Neuron (in vitro differentiated cells): ENCODE data around the gene SLC22A1.
"Not testable (repeated sequence)": the region's sequence is repeated elsewhere in the genome, so short reads cannot be mapped to it uniquely, and the experiment has no call there.

Experiments
- H2AFZ ChIP-seq: one replicate; pipeline ENCODE4 v1.6.1; 2013; ENCODE audit warnings: low read depth, mild to moderate bottlenecking, inconsistent platforms, low read length, moderate library complexity
- H3K27me3 ChIP-seq: one replicate; pipeline ENCODE4 v1.6.1; 2013; ENCODE audit warnings: low read length; ENCODE audit not compliant: insufficient read depth
- H3K36me3 ChIP-seq: one replicate; pipeline ENCODE4 v1.6.1; 2013; ENCODE audit warnings: low read length; ENCODE audit not compliant: insufficient read depth
- H3K4me1 ChIP-seq: one replicate; pipeline ENCODE4 v1.6.1; 2013; ENCODE audit warnings: low read length; ENCODE audit not compliant: insufficient read depth
- H3K4me3 ChIP-seq: 2 replicates; pipeline ENCODE4 v1.5.1; 2013; ENCODE audit warnings: mild to moderate bottlenecking, low read length, moderate library complexity
- H3K9me3 ChIP-seq: one replicate; pipeline ENCODE4 v1.6.1; 2013; ENCODE audit warnings: low read length

SLC22A1 gene

DNA sequence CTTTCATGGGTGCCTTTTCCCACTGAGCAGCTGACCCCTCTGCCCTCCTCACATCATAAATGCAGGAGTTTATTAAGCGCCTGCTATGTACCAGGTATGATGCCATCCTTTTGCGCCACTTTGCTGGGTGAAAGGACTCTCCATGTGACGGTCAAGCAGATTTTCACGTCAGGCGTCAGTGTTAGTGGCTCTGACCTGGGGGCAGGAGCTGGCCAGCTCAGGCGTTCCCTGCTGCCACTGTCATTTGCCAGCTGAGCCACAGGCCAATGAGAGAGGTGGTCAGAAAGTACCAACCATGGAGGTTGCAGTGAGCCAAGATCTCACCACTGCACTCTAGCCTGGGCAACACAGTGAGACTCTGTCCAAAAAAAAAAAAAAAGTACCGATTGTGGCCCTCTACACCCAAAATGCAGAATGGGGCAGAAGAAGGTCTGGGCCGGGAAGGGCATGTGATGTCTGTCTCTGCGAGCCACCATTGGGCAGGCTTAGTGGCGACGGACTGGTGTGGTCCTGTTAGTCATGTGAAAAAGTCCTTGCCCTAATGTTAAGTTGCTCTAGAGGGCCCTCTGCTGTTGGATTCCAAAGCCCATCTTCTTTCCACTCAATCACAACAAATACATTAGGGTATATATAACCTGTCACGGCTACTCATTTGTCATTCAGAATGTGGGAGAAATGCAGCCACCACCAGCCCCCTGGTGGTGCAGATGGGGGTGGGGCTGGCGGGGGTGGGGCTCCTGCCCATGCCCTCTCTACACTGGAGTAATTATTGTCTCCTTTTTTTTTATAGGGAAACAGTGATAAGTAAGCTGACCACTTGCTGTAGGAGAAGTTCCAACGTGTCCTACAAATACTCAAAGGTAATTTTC, 18.4 kb upstream of the SLC22A1 start:
- peaks cover 69% of the 10 kb centered on the region for H3K36me3 ChIP-seq
- H3K4me1 ChIP-seq: no peaks in the 10 kb centered on the region
- H2AFZ ChIP-seq: no peak overlapping the region
- H3K4me3 ChIP-seq: no peak overlapping the region
- H3K27me3 ChIP-seq: no peaks in the 10 kb centered on the region
- no peaks in the 10 kb centered on the region for H3K9me3 ChIP-seq

DNA sequence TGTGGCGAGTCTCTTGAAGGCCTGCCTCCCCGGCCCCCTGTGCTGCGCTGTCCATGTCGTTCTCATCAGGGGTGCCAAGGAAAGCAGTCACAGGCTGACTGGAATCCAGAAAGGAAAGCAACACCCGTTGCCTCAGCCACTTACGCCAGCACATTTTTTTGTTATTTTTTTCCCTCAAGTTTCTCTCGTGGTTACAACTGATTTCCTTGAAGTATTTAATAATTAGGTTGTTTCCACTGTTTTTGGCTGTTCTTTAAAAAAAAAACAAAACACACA, 17.9 kb upstream of the SLC22A1 start:
- Histone ChIP-seq H3K4me3 (no peak overlapping the region), H3K36me3 (peaks cover 63% of the 10 kb centered on the region), H3K9me3 (no peaks in the 10 kb centered on the region), H2AFZ (no peak overlapping the region), H3K4me1 (no peaks in the 10 kb centered on the region), H3K27me3 (no peaks in the 10 kb centered on the region)

DNA sequence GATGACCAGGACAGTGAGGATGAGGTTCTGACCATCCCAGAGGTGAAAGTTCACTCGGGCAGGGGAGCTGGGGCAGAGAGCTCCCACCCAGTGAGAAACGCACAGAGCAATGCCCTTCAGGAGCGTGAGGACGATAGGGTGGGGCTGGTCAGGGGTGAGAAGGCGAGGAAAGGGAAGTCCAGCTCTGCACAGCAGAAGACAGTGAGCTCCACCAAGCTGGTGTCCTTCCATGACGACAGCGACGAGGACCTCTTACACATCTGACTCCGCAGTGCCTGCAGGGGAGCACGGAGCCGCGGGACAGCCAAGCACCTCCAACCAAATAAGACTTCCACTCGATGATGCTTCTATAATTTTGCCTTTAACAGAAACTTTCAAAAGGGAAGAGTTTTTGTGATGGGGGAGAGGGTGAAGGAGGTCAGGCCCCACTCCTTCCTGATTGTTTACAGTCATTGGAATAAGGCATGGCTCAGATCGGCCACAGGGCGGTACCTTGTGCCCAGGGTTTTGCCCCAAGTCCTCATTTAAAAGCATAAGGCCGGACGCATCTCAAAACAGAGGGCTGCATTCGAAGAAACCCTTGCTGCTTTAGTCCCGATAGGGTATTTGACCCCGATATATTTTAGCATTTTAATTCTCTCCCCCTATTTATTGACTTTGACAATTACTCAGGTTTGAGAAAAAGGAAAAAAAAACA, 16.6 kb upstream of the SLC22A1 start:
- Histone ChIP-seq H3K36me3 (peaks cover 64% of the 10 kb centered on the region), H2AFZ (no peak overlapping the region), H3K4me3 (no peak overlapping the region)

DNA sequence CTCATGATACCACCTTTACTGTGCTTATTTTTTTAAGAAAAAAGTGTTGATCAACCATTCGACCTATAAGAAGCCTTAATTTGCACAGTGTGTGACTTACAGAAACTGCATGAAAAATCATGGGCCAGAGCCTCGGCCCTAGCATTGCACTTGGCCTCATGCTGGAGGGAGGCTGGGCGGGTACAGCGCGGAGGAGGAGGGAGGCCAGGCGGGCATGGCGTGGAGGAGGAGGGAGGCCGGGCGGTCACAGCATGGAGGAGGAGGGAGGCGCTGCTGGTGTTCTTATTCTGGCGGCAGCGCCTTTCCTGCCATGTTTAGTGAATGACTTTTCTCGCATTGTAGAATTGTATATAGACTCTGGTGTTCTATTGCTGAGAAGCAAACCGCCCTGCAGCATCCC, 15.6 kb upstream of the SLC22A1 start:
- H3K4me3 ChIP-seq: no peak overlapping the region
- peaks cover 62% of the 10 kb centered on the region for H3K36me3 ChIP-seq

More for the DNA sequence above, 16.6 kb upstream of the SLC22A1 start:
- H3K27me3 ChIP-seq: no peaks in the 10 kb centered on the region
- no peaks in the 10 kb centered on the region for H3K9me3 ChIP-seq
- no peaks in the 10 kb centered on the region for H3K4me1 ChIP-seq

DNA sequence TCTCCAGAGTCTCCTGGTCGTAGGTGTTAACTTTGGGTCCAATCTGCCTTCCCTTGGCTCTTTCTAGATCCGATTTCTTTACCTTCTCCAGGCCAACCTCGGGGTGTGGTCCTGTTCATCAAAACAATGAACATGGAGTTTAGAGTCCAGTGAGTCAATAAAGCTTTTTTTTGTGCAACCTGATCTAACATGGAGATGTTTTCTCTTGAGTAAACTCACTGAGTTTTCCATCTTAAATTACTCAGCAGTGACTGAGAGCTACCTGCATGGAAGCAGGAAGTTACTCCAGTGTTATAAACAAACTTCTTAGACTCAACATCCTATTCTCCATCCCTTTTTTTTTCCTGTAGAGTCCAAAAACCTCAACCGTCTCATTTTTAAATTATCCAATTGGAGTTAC, 14.9 kb upstream of the SLC22A1 start:
- H3K4me1 ChIP-seq: peaks cover 13% of the 10 kb centered on the region
- H3K36me3 ChIP-seq: peaks cover 56% of the 10 kb centered on the region
- no peaks in the 10 kb centered on the region for H3K9me3 ChIP-seq
- H3K4me3 ChIP-seq: no peak overlapping the region
- H2AFZ ChIP-seq: no peak overlapping the region
- H3K27me3 ChIP-seq: no peaks in the 10 kb centered on the region

More for the DNA sequence above, 15.6 kb upstream of the SLC22A1 start:
- no peaks in the 10 kb centered on the region for H3K27me3 ChIP-seq
- no peaks in the 10 kb centered on the region for H3K9me3 ChIP-seq
- no peak overlapping the region for H2AFZ ChIP-seq
- H3K4me1 ChIP-seq: peaks cover 6% of the 10 kb centered on the region

DNA sequence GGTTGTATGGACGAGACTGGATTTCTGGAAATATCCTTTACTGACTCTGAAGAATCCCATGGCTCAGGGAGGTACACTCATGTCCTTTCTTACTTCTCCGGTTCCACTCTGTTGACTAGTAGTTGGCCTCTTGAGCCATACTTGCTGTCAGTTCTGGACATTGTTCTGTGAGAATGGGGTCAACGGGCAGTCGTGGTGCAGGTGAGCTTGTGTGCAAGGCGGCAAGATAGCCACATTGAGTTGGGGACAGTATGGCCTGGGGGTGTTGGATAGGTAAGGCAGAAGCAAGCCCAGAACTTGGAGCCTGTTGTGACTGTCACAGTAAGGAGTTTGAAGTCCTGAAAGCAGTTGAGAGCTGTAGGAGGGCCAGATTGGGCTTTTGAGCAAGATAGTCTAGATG, 13.5 kb upstream of the SLC22A1 start:
- Histone ChIP-seq H3K4me1 (peaks cover 19% of the 10 kb centered on the region), H3K27me3 (no peaks in the 10 kb centered on the region), H3K36me3 (peaks cover 43% of the 10 kb centered on the region), H3K4me3 (no peak overlapping the region), H2AFZ (no peak overlapping the region), H3K9me3 (no peaks in the 10 kb centered on the region)

DNA sequence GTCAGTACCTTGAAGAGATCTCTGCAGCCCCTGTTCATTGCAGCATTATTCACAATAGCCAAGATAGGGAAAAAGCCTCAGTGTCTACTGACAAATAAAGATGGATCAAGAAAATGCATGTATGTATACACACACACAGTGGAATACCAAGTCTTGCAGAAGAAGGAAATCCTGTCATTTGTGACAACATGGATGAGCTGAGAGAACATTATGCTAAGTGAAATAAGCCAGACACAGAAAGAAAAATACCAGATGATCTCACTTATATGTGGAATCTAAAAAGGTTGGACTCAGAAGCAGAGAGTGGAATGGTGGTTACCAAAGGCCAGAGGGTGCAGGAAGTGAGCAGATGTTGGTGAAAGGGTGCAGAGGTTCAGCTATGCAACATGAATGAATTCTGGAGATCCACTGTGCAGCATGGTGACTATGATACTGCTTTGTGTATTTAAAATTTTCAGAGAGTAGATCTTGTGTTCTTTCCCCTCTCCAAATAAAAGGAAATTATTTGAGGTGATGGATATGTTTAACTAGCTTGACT, 11.0 kb upstream of the SLC22A1 start:
- Histone ChIP-seq H3K9me3 (no peaks in the 10 kb centered on the region), H3K4me3 (no peak overlapping the region), H3K4me1 (peaks cover 19% of the 10 kb centered on the region), H3K27me3 (no peaks in the 10 kb centered on the region), H2AFZ (no peak overlapping the region), H3K36me3 (peaks cover 20% of the 10 kb centered on the region)

DNA sequence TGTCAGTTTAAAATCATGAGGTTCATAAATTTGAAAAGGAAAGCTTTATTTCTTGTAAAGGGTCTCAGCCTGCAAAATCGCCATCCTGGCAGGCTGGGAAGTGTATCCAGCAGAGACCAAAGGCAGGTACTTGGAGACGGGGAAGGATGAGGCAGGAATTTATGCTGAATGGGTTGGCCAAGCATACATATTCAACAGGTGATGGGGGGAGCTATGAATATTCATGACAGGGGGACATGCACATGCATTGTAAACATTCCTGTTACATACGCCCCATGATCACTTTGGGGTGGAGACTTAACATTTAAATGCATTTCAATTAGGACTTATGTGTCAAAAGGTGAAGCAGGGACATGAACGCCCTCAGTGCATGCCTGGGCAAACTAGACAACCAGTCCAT, 9.8 kb upstream of the SLC22A1 start:
- no peak overlapping the region for H3K4me3 ChIP-seq
- H3K36me3 ChIP-seq: peaks cover 9% of the 10 kb centered on the region
- H2AFZ ChIP-seq: no peak overlapping the region
- H3K9me3 ChIP-seq: peaks cover 4% of the 10 kb centered on the region
- H3K27me3 ChIP-seq: no peaks in the 10 kb centered on the region
- H3K4me1 ChIP-seq: peaks cover 19% of the 10 kb centered on the region

DNA sequence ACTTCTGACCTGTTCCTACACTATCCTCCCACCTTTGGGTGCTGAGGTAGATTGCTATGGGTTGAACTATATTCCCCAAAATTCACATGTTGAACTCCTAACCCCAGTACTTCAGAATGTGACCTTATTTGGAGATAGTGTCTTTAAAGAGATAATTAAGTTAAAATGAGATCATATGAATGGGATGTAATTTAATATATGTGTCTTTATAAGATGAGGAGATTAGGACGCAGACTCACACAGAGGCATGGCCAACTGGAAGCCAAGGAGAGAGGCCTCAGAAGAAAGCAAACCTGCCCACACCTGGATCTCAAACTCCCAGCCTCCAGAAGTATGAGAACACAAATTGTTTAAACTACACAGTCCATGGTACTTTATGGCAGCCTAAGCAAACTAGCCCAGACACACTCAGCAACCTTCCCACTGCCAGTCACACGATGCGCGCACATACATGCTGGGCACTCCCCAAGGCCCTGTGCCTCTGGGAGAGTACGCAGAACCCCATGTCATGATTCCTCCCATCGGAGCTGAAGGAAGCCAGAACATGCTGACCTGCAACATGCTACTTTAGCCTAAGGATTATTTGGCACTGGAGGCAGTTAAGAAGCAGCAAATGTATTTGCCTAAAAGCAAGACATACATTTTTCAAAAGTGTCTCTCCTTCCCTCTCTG, 8.9 kb upstream of the SLC22A1 start:
- H2AFZ ChIP-seq: no peak overlapping the region
- H3K27me3 ChIP-seq: no peaks in the 10 kb centered on the region

DNA sequence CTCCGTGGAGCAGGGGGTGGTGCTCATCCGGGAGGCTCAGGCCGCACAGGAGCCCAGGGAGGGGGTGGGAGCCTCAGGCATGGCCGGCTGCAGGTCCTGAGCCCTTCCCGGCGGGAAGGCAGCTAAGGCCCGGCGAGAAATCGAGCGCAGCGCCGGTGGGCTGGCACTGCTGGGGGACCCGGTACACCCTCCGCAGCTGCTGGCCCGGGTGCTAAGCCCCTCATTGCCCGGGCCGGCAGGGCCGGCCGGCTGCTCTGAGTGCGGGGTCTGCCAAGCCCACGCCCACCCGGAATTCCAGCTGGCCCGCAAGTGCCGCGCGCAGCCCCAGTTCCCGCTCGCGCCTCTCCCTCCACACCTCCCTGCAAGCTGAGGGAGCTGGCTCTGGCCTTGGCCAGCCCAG, 7.1 kb upstream of the SLC22A1 start:
- Histone ChIP-seq H3K9me3 (peaks cover 20% of the 10 kb centered on the region), H3K4me1 (peaks cover 27% of the 10 kb centered on the region)
- not testable (repeated sequence) for H3K36me3 ChIP-seq, H3K4me3 ChIP-seq, H2AFZ ChIP-seq, H3K27me3 ChIP-seq

More for the DNA sequence above, 8.9 kb upstream of the SLC22A1 start:
- H3K4me1 ChIP-seq: peaks cover 19% of the 10 kb centered on the region
- no peak overlapping the region for H3K4me3 ChIP-seq
- peaks cover 13% of the 10 kb centered on the region for H3K9me3 ChIP-seq
- H3K36me3 ChIP-seq: peaks cover 6% of the 10 kb centered on the region

DNA sequence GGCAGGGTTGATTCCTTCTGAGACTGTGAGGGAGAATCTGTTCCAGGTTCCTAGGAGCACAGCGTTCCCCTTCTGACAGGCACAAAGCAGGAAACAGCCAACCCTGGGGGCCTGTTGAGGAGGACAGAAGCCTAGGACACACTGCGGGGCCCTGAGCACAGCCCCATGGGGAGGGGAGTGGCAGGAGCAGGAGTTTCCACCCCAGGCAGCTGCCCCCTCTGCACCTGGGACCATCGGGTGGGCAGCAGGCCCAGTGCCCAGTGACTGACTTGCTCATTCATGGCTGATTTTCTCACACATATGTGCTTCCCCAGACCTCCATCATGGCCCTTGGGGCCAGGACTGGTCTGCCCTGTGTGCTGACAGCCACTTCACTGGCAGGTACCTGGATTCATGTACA, 6.2 kb upstream of the SLC22A1 start:
- no peak overlapping the region for H2AFZ ChIP-seq
- H3K9me3 ChIP-seq: peaks cover 20% of the 10 kb centered on the region
- no peak overlapping the region for H3K4me3 ChIP-seq
- H3K4me1 ChIP-seq: peaks cover 35% of the 10 kb centered on the region
- no peaks in the 10 kb centered on the region for H3K36me3 ChIP-seq
- H3K27me3 ChIP-seq: no peaks in the 10 kb centered on the region

DNA sequence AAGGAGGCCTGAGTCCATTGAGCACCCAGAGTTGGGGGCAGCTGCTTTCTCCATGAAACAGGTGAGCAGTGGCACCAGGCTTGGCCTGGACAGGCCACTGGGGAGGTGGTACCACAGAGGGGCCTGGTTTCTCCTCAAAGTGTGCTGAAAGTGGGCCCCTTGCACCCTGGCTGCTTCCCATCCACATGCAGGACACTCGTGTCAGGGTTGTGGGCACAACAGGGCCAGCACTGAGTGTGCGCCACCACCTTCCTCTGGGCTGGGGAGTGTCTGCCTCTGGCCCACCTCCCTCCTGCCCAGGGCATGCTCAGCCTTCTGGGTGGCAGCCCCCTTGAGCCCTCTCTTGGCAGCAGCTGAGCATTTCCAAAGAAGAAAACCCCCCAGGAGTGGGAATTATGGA, 5.2 kb upstream of the SLC22A1 start:
- Histone ChIP-seq H3K36me3 (no peaks in the 10 kb centered on the region), H2AFZ (no peak overlapping the region), H3K4me1 (peaks cover 25% of the 10 kb centered on the region), H3K4me3 (no peak overlapping the region), H3K27me3 (no peaks in the 10 kb centered on the region), H3K9me3 (peaks cover 20% of the 10 kb centered on the region)

DNA sequence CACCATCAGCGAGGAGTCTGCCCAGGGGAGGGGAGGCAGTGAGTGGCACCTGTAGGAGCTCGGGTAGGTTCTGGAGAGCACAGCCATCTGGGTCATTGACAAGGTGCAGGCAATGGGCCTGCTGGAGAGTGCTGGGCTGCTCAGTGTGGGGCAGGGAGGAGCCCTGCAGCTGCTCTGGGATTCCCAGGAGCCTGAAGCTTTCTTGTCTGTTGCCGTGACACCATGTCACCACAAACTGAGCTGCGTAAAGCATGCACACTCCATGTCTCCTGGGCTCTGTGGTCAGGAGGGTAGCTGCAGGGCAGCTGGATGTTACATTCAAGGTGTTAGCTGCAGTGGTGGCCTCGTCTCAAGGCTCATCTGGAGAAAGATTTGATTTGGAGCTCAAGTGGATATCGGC, 4.5 kb upstream of the SLC22A1 start:
- Histone ChIP-seq H3K36me3 (no peaks in the 10 kb centered on the region), H2AFZ (no peak overlapping the region), H3K27me3 (no peaks in the 10 kb centered on the region), H3K4me3 (no peak overlapping the region), H3K4me1 (peaks cover 17% of the 10 kb centered on the region), H3K9me3 (peaks cover 20% of the 10 kb centered on the region)
